OCI-LY7 (cell line): Measurements from ENCODE around the gene ZNF436. TPM values are rescaled to one million over a fixed set of nuclear protein-coding genes. Genes with fewer than 3 reads are reported as not detected.

Experiments used
- BruUV-seq: library from RNA; stranded (reverse); fragments of 400-500 nt; replicated peaks from 2 replicates; lab custom pipeline; 2021; lab: Mats Ljungman, UMichigan
- CTCF ChIA-PET: fragments of 300-600 bp; sonication (Branson Sonifier 250); formaldehyde crosslinking; loops from one replicate; lab custom pipeline; 2022; ENCODE audit warnings: antibody characterized with exemption; ENCODE audit not compliant: unreplicated experiment; lab: Charles Lee
- POLR2A ChIA-PET: fragments of 300-600 bp; sonication (Branson Sonifier 250); formaldehyde crosslinking; loops from one replicate; lab custom pipeline; 2022; ENCODE audit warnings: antibody characterized with exemption; lab: Charles Lee
- DNase-seq: peaks from one replicate; pipeline ENCODE4 v3.0.0-alpha.2; 2015; ENCODE audit warnings: low spot score
- H2AFZ ChIP-seq: fragments of 200-600 bp; sonication (generic), shearing (Covaris generic); 2 replicates; pipeline ENCODE4 v1.6.1; 2014; ENCODE audit warnings: mild to moderate bottlenecking, antibody characterized with exemption, low read length, moderate library complexity
- H3K27ac ChIP-seq: fragments of 200-600 bp; sonication (generic); 2 replicates; pipeline ENCODE4 v1.5.1; 2014; ENCODE audit warnings: mixed run types, low read depth, mild to moderate bottlenecking, moderate library complexity, low read length, inconsistent platforms; ENCODE audit not compliant: poor library complexity, severe bottlenecking
- H3K36me3 ChIP-seq: fragments of 200-600 bp; sonication (generic); 2 replicates; pipeline ENCODE4 v1.6.1; 2014; ENCODE audit warnings: mild to moderate bottlenecking, antibody characterized with exemption, low read length, moderate library complexity, mixed read lengths; ENCODE audit not compliant: insufficient read depth
- H3K4me1 ChIP-seq: fragments of 200-600 bp; sonication (generic); 2 replicates; pipeline ENCODE4 v1.5.1; 2014; ENCODE audit warnings: mild to moderate bottlenecking, low read length; ENCODE audit not compliant: insufficient read depth, poor library complexity, severe bottlenecking
- H3K4me2 ChIP-seq: fragments of 200-600 bp; sonication (generic); 2 replicates; pipeline ENCODE4 v1.6.1; 2014; ENCODE audit warnings: mild to moderate bottlenecking, low read length
- H3K4me3 ChIP-seq: fragments of 200-600 bp; sonication (generic); 2 replicates; pipeline ENCODE4 v1.5.1; 2014; ENCODE audit warnings: mild to moderate bottlenecking, low read depth, low read length; ENCODE audit not compliant: poor library complexity, severe bottlenecking
- H3K79me2 ChIP-seq: fragments of 200-600 bp; sonication (generic); 2 replicates; pipeline ENCODE4 v1.6.1; 2016; ENCODE audit warnings: low read depth, mild to moderate bottlenecking, low read length, moderate library complexity, mixed read lengths; ENCODE audit not compliant: insufficient read depth
- H3K9me2 ChIP-seq: fragments of 200-600 bp; sonication (generic); 2 replicates; pipeline ENCODE4 v1.6.1; 2016; ENCODE audit warnings: mild to moderate bottlenecking, low read length, mixed read lengths; ENCODE audit not compliant: insufficient read depth
- H3K9me3 ChIP-seq: fragments of 200-600 bp; sonication (generic); 2 replicates; pipeline ENCODE4 v1.6.1; 2014; ENCODE audit warnings: mild to moderate bottlenecking, mixed run types, low read length, mixed read lengths
- H4K20me1 ChIP-seq: fragments of 200-600 bp; sonication (generic); 2 replicates; pipeline ENCODE4 v1.6.1; 2014; ENCODE audit warnings: mild to moderate bottlenecking, antibody characterized with exemption, low read length, moderate library complexity, mixed read lengths; ENCODE audit not compliant: insufficient read depth
- EZH2phosphoT487 ChIP-seq: fragments of 200-600 bp; sonication (generic); IDR thresholded peaks from 2 replicates; pipeline ENCODE4 v1.6.1; 2018; ENCODE audit warnings: low read depth, borderline replicate concordance, mild to moderate bottlenecking, mixed run types, antibody characterized with exemption, low read length, moderate library complexity, mixed read lengths
- intact Hi-C: fragments of 100-400 bp; cut with micrococcal nuclease; formaldehyde crosslinking; loops from one replicate; pipeline ENCODE4 v1.10.0; 2022; ENCODE audit not compliant: unreplicated experiment
- total RNA-seq, 2 experiments: library from RNA; depleted of rRNA in 1 of 2; stranded (reverse); fragments of >200 nt in 1 of 2; shearing (Covaris generic) in 1 of 2; gene quantifications; 2 replicates each; pipeline ENCODE4 v1.2.3, GENCODE V29; 2014 to 2022
- TF ChIP-seq, protein P1 (sequence below): fragments of 200-600 bp; sonication (generic); conservative IDR thresholded peaks from 2 replicates; pipeline ENCODE4 v1.5.1; 2014; ENCODE audit warnings: mild to moderate bottlenecking, antibody characterized with exemption, low read length, moderate library complexity, mixed read lengths

Gene ZNF436
- total RNA-seq, 2 experiments from 2014 or later, result 5.0 to 7.6 TPM

DNA sequence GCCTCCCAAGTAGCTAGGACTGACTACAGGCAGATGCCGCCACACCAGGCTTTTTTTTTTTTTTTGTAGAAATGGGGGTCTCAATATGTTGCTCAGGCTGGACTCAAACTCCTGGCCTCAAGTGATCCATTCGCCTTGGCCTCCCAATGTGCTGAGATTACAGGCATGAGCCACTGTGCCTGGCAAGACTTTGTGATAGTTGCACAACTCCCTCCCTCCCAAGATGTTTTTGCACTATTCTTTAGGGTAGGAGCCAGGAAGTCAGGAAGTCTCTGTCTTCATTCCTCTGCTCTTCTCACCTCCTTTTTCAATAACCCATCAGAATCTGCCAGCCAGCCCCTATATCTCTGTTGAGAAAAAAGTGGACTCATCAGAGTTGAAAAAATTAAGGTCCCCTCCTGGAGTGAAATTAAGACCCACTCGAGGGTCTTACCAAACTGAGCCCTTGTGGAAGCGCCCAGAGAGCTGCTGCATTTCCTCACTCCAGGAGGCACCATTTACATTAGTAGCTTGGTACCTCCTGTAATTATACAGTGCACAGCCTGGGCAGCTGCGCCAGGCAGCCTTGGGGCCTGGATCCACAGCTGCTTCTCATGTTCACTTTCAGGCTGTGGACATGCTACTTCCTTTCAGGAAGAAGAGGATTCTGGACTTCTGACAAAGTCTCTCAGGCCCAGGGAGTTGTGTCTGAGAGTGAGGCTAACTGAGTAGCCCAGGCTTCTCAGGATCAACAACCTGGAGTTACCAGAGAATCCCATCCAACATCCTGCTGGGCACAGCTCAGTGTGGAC, 30.9 kb upstream of the ZNF436 start:
- no peak for DNase-seq
- Histone ChIP-seq H3K79me2 (no peaks in the 10 kb centered on the region), H2AFZ (no peak overlapping the region), H3K4me3 (no peak overlapping the region), H3K4me2 (no peak overlapping the region), H3K4me1 (peaks cover 5% of the 10 kb centered on the region), H3K9me2 (no peaks in the 10 kb centered on the region), H3K9me3 (no peaks in the 10 kb centered on the region), H3K27ac (no peak overlapping the region), H4K20me1 (no peaks in the 10 kb centered on the region), H3K36me3 (no peaks in the 10 kb centered on the region)
- ChIA-PET CTCF (no interaction called here), POLR2A (interaction anchor here (0.6 kb wide), 1 partner anchor 137 kb away, joined by 3 read pairs; no protein-coding TSS in a partner anchor)
- intact Hi-C loops, result loop anchor here (5.0 to 10.0 kb wide), 2 partner anchors 66 to 108 kb away; no protein-coding TSS in a partner anchor
- BruUV-seq, result no TSS peak
- TF ChIP-seq, protein P1, sequence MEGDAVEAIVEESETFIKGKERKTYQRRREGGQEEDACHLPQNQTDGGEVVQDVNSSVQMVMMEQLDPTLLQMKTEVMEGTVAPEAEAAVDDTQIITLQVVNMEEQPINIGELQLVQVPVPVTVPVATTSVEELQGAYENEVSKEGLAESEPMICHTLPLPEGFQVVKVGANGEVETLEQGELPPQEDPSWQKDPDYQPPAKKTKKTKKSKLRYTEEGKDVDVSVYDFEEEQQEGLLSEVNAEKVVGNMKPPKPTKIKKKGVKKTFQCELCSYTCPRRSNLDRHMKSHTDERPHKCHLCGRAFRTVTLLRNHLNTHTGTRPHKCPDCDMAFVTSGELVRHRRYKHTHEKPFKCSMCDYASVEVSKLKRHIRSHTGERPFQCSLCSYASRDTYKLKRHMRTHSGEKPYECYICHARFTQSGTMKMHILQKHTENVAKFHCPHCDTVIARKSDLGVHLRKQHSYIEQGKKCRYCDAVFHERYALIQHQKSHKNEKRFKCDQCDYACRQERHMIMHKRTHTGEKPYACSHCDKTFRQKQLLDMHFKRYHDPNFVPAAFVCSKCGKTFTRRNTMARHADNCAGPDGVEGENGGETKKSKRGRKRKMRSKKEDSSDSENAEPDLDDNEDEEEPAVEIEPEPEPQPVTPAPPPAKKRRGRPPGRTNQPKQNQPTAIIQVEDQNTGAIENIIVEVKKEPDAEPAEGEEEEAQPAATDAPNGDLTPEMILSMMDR, result no peak
- no peak for TF ChIP-seq EZH2phosphoT487

DNA sequence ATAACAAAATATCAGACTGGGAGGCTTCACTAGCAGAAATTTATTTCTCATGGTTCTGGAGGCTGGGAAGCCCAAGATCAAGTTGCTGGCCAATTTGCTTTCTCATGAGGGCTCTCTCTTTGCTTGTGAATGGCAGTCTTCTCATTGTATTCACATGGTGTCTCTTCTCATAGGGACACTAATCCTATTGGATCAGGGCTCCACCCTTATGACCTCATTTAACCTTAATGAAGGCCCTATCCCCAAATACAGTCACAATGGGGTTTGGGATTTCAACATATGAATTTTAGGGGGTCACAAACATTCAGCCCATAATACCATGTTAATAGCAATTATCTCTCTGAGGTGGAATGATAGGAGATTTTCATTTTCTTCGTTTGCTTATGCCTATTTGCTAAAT, 29.6 kb upstream of the ZNF436 start:
- intact Hi-C loops, result no loop called here
- no peak for DNase-seq
- Histone ChIP-seq H3K9me2 (no peaks in the 10 kb centered on the region), H4K20me1 (no peaks in the 10 kb centered on the region), H3K79me2 (no peaks in the 10 kb centered on the region), H3K4me2 (no peak overlapping the region), H3K9me3 (no peaks in the 10 kb centered on the region), H3K4me1 (peaks cover 3% of the 10 kb centered on the region), H2AFZ (no peak overlapping the region), H3K36me3 (no peaks in the 10 kb centered on the region), H3K27ac (no peak overlapping the region), H3K4me3 (no peak overlapping the region)
- TF ChIP-seq, protein P1, result no peak
- no peak for TF ChIP-seq EZH2phosphoT487
- no TSS peak for BruUV-seq
- POLR2A ChIA-PET, result no interaction called here
- CTCF ChIA-PET, result no interaction called here

DNA sequence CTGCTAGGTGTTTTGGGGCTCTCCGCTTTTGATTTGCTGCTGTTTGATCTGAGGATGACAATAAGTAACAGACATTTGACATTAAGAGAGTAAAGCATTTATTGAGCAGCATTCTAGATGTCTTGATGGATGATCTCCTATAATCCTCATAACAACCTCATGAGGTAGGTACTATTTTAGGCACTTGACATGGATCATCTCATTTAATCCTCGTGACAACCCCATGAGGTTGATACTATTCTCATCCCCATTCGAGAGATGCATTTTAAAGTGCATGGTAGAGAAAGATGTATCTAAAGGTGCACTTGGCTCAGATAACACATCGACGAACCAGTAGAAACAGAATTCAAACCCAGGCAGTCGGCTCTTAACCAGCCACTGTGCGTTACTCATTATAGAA, 28.3 kb upstream of the ZNF436 start:
- no TSS peak for BruUV-seq
- no peak for DNase-seq
- ChIA-PET CTCF (no interaction called here), POLR2A (no interaction called here)
- H3K27ac ChIP-seq, result no peak overlapping the region
- TF ChIP-seq EZH2phosphoT487, result no peak
- TF ChIP-seq, protein P1, result no peak
- H3K9me2 ChIP-seq, result no peaks in the 10 kb centered on the region
- no peaks in the 10 kb centered on the region for H4K20me1 ChIP-seq
- no peak overlapping the region for H3K4me2 ChIP-seq
- no peaks in the 10 kb centered on the region for H3K36me3 ChIP-seq
- H3K9me3 ChIP-seq, result no peaks in the 10 kb centered on the region
- H2AFZ ChIP-seq, result no peak overlapping the region
- intact Hi-C loops, result no loop called here
- H3K4me3 ChIP-seq, result no peak overlapping the region
- no peaks in the 10 kb centered on the region for H3K4me1 ChIP-seq
- H3K79me2 ChIP-seq, result no peaks in the 10 kb centered on the region
